ENCODE data around the gene CHTOP.

CHTOP gene

DNA sequence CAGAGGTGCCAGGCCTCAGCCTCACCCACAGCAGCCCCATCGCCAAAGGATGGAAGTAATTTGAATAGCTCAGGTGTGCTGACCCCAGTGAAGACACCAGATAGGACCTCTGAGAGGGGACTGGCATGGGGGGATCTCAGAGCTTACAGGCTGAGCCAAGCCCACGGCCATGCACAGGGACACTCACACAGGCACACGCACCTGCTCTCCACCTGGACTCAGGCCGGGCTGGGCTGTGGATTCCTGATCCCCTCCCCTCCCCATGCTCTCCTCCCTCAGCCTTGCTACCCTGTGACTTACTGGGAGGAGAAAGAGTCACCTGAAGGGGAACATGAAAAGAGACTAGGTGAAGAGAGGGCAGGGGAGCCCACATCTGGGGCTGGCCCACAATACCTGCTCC, 59.6 kb downstream of the CHTOP start:
- DNase-seq: no peak

Measured in NCI-H2171 treated with DMSO at 0.1 percent for 48 hours (cell line).